Measurements from ENCODE around the gene RAD18.

DNA sequence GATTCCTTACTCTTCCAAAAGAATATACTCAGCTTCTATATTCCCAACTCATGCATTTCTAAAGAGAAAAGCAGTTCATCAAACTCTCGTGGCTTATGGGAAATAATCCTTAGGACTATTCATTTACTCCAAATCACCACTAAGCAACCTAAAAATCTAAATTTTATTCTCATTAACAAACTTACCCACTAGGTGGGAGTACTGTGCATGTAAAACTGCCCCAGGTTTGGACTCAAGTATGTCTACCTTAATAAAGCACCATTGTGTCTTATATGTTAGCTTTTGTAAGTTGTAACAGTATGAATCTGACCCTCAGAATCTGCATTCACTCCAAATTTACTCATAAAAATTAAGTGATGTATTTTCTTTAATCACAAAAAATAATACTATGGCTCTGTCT, 25.3 kb downstream of the RAD18 start:
- TF ChIP-seq, protein P1, sequence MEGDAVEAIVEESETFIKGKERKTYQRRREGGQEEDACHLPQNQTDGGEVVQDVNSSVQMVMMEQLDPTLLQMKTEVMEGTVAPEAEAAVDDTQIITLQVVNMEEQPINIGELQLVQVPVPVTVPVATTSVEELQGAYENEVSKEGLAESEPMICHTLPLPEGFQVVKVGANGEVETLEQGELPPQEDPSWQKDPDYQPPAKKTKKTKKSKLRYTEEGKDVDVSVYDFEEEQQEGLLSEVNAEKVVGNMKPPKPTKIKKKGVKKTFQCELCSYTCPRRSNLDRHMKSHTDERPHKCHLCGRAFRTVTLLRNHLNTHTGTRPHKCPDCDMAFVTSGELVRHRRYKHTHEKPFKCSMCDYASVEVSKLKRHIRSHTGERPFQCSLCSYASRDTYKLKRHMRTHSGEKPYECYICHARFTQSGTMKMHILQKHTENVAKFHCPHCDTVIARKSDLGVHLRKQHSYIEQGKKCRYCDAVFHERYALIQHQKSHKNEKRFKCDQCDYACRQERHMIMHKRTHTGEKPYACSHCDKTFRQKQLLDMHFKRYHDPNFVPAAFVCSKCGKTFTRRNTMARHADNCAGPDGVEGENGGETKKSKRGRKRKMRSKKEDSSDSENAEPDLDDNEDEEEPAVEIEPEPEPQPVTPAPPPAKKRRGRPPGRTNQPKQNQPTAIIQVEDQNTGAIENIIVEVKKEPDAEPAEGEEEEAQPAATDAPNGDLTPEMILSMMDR (conservative IDR thresholded peaks at IDR 0.05; ENCODE audit: low read length): peak; percentile 54
- TF ChIP-seq EZH2phosphoT487 (IDR thresholded peaks at IDR 0.05; ENCODE audit: borderline replicate concordance): no peak
